Right atrium auricular region (tissue), 2 donors: Measurements from ENCODE around the gene SHANK1. TPM values are rescaled to one million over a fixed set of nuclear protein-coding genes. Genes with fewer than 3 reads are reported as not detected.

Source experiments
- DNase-seq: peaks from one replicate; pipeline ENCODE4 v3.0.0-alpha.2; 2019; ENCODE audit warnings: low spot score
- H3K27ac ChIP-seq, 2 donors: fragments of 200-600 bp; sonication (generic); 1 replicate in 1 of 2; 2 replicates in 1 of 2; pipeline ENCODE4 v1.5.1; 2016 to 2019
- H3K27me3 ChIP-seq, 2 donors: fragments of 200-600 bp; sonication (generic); one replicate each; pipeline versions ENCODE4 v1.5.1 to v1.6.0; 2017 to 2019
- H3K36me3 ChIP-seq: fragments of 200-600 bp; sonication (generic); one replicate; pipeline ENCODE4 v1.5.1; 2016
- H3K4me1 ChIP-seq, 2 donors: fragments of 200-600 bp; sonication (generic); one replicate each; pipeline versions ENCODE4 v1.5.1 to v1.6.0; 2017 to 2019
- H3K4me3 ChIP-seq, 2 donors: fragments of 200-600 bp; sonication (generic); 1 replicate in 1 of 2; 2 replicates in 1 of 2; pipeline ENCODE4 v1.5.1; 2017 to 2019; ENCODE audit warnings: mild to moderate bottlenecking in 1 of 2, moderate library complexity in 1 of 2
- H3K9me3 ChIP-seq, 2 donors: fragments of 200-600 bp; sonication (generic); one replicate each; pipeline ENCODE4 v1.5.1; 2019
- CTCF ChIP-seq, 2 donors: fragments of 200-600 bp; sonication (generic); IDR thresholded peaks; one replicate each; pipeline ENCODE4 v1.5.1; 2019; ENCODE audit warnings: antibody characterized with exemption in 2 of 2
- total RNA-seq, 2 donors: library from RNA; depleted of rRNA; stranded (reverse); fragments of >200 nt; gene quantifications; one replicate each; pipeline ENCODE4 v1.1.0, GENCODE V29; 2016

Gene SHANK1
- total RNA-seq, 2 donors from 2014 or later = 0.56 to 1.8 TPM

- no peak overlapping the region for H3K27ac ChIP-seq
- H3K9me3 ChIP-seq = no peaks in the 10 kb centered on the region
- DNase-seq = no peak
- H3K4me3 ChIP-seq = no peak overlapping the region
- no peak for TF ChIP-seq CTCF (IDR thresholded peaks at IDR 0.05)
- H3K27me3 ChIP-seq = peaks cover 15 to 36% of the 10 kb centered on the region in 2 donors
- peaks cover 0 to 13% of the 10 kb centered on the region in 2 donors for H3K4me1 ChIP-seq
- H3K36me3 ChIP-seq = no peaks in the 10 kb centered on the region
These were observed 55.4 kb downstream of the SHANK1 start for GRCh38 chr19:50664204-50664603.

- Histone ChIP-seq H3K36me3 (no peaks in the 10 kb centered on the region), H3K9me3 (no peaks in the 10 kb centered on the region), H3K4me3 (no peak overlapping the region), H3K4me1 (peaks cover 0 to 21% of the 10 kb centered on the region in 2 donors), H3K27ac (no peak overlapping the region), H3K27me3 (peaks cover 14 to 35% of the 10 kb centered on the region in 2 donors)
- no peak for DNase-seq
- TF ChIP-seq CTCF (IDR thresholded peaks at IDR 0.05) = no peak
These were observed 56.2 kb downstream of the SHANK1 start for GRCh38 chr19:50663482-50663790.

- Histone ChIP-seq H3K36me3 (no peaks in the 10 kb centered on the region), H3K27me3 (peaks cover 17 to 29% of the 10 kb centered on the region in 2 donors), H3K27ac (no peak overlapping the region), H3K4me1 (peaks cover 0 to 25% of the 10 kb centered on the region in 2 donors), H3K4me3 (no peak overlapping the region), H3K9me3 (no peaks in the 10 kb centered on the region)
- no peak for TF ChIP-seq CTCF (IDR thresholded peaks at IDR 0.05)
- DNase-seq = no peak
These were observed 56.7 kb downstream of the SHANK1 start for GRCh38 chr19:50662651-50663481.

GRCh38 chr19:50661766-50662650 is 57.6 kb downstream of the SHANK1 start:
- no peak for TF ChIP-seq CTCF (IDR thresholded peaks at IDR 0.05)
- Histone ChIP-seq H3K4me1 (peaks cover 0 to 21% of the 10 kb centered on the region in 2 donors), H3K27me3 (peaks cover 17 to 20% of the 10 kb centered on the region in 2 donors), H3K4me3 (no peak overlapping the region), H3K9me3 (no peaks in the 10 kb centered on the region), H3K27ac (no peak overlapping the region), H3K36me3 (no peaks in the 10 kb centered on the region)
- DNase-seq = no peak

DNA sequence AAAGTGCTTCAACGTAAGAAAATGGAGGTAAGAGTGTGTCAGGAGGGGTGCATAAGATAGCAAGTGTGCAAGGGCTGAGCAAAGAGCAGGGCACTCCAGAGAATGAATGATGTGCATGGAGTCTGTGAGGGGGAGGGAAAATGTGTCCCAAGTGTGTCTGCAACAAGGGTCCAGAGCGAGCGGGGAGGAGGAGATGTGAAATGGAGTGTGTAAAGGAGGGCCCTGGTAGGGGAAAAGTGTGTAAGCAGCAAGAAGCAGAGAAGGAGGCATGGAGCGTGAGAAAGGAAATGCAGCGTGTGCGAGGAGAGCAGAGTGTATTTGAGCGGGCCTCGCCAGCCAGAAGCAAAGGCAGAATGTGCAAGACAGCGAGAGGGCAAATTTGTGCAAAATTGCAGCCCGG is 58.6 kb downstream of the SHANK1 start:
- Histone ChIP-seq H3K4me1 (peaks cover 0 to 18% of the 10 kb centered on the region in 2 donors), H3K36me3 (no peaks in the 10 kb centered on the region), H3K27ac (no peak overlapping the region), H3K9me3 (no peaks in the 10 kb centered on the region), H3K27me3 (peaks cover 11 to 14% of the 10 kb centered on the region in 2 donors), H3K4me3 (no peak overlapping the region)
- TF ChIP-seq CTCF (IDR thresholded peaks at IDR 0.05) = no peak
- no peak for DNase-seq
